ENCODE results near the gene HOXD10. TPM values are rescaled to one million over a fixed set of nuclear protein-coding genes. Genes with fewer than 3 reads are reported as not detected.

The HOXD10 gene
- total and polyA plus RNA-seq, 9 of the 15 experiments (the other 6 are each of a cell fraction or from before 2014, with no cell fraction given): not detected

DNA sequence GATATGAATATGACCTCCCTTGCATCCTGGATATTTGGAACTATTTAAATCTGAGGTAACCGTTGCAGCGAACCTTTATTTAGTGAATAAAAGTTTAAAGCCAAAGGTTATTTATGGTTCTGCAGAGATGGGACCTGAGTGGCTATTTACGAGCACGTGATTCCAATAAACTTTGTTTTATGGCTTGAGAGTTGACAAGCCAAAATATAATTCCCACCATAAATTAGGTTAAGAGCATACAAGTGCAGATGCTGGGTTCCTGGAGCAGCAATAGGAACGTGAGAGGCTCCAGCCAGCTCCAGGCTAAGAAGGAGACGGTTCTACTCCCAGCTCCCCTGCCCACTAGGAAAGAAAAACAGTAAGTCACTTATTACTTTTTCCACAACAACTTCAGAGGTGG lies 29.5 kb downstream of the HOXD10 start:
- no peak for FAIRE-seq

More for the DNA sequence above, 29.5 kb downstream of the HOXD10 start:
- in situ Hi-C loops (cut with MboI) (loop anchor here (25.0 kb wide), 2 partner anchors 666 to 1616 kb away; no protein-coding TSS in a partner anchor), intact Hi-C loops (cut with micrococcal nuclease) (loop anchor here (10.0 kb wide), 2 partner anchors 229 to 1609 kb away; no protein-coding TSS in a partner anchor)
- Histone ChIP-seq H3K4me3 (no peak overlapping the region), H3K4me1 (replicated peaks in 1 of 2; ENCODE audit: control insufficient read depth in 2 of 2, insufficient read depth in 2 of 2, low read length in 2 of 2) (no peaks in the 10 kb centered on the region), H2AFZ (ENCODE audit: low read depth, low read length) (no peak overlapping the region), H3K9me3 (replicated peaks; ENCODE audit: control insufficient read depth, insufficient read depth, low read depth, low read length) (no peaks in the 10 kb centered on the region), H3K4me2 (ENCODE audit: insufficient read depth, low read length) (no peak overlapping the region), H3K27me3 (ENCODE audit: control insufficient read depth in 2 of 2, insufficient read depth in 2 of 2, low read length in 2 of 2) (peaks cover 49 to 53% of the 10 kb centered on the region in 2 experiments), H4K20me1 (replicated peaks; ENCODE audit: control insufficient read depth, insufficient read depth, low read length) (no peaks in the 10 kb centered on the region; the same call in 1 of the 2 replicates), H3K36me3 (ENCODE audit: control insufficient read depth, insufficient read depth, low read length) (no peaks in the 10 kb centered on the region), H3K9ac (ENCODE audit: insufficient read depth in 1 of 2, low read depth in 2 of 2, low read length in 2 of 2) (no peak overlapping the region), H3K27ac (ENCODE audit: extremely low read depth, low read depth, low read length) (no peak overlapping the region), H3K79me2 (ENCODE audit: control insufficient read depth, insufficient read depth, low read length) (no peaks in the 10 kb centered on the region), H3K9me1 (ENCODE audit: control insufficient read depth, insufficient read depth, low read length) (no peaks in the 10 kb centered on the region)
- POLR2A ChIA-PET: interaction anchor here (0.6 kb wide), 1 partner anchor 269 kb away, joined by 3 read pairs; no protein-coding TSS in a partner anchor
- CTCF ChIA-PET (ENCODE audit: low intra/inter-chr PET ratio): no interaction called here
- BruUV-seq (replicated peaks): no TSS peak
- TF ChIP-seq SIRT6 (IDR thresholded peaks at IDR 0.05; ENCODE audit: low read depth, low read length) (no peak), TRIM28 (IDR thresholded peaks at IDR 0.05) (no peak), ZSCAN29 (IDR thresholded peaks at IDR 0.05) (no peak), TCFL5 (CRISPR knock-in tag; conservative IDR thresholded peaks at IDR 0.05) (no peak), DIDO1 (tag; IDR thresholded peaks at IDR 0.05; ENCODE audit: low read depth) (no peak), KDM4B (IDR thresholded peaks at IDR 0.05; ENCODE audit: borderline replicate concordance in 2 of 2, low read depth in 1 of 2) (no peak)
- TF ChIP-seq, protein P1, sequence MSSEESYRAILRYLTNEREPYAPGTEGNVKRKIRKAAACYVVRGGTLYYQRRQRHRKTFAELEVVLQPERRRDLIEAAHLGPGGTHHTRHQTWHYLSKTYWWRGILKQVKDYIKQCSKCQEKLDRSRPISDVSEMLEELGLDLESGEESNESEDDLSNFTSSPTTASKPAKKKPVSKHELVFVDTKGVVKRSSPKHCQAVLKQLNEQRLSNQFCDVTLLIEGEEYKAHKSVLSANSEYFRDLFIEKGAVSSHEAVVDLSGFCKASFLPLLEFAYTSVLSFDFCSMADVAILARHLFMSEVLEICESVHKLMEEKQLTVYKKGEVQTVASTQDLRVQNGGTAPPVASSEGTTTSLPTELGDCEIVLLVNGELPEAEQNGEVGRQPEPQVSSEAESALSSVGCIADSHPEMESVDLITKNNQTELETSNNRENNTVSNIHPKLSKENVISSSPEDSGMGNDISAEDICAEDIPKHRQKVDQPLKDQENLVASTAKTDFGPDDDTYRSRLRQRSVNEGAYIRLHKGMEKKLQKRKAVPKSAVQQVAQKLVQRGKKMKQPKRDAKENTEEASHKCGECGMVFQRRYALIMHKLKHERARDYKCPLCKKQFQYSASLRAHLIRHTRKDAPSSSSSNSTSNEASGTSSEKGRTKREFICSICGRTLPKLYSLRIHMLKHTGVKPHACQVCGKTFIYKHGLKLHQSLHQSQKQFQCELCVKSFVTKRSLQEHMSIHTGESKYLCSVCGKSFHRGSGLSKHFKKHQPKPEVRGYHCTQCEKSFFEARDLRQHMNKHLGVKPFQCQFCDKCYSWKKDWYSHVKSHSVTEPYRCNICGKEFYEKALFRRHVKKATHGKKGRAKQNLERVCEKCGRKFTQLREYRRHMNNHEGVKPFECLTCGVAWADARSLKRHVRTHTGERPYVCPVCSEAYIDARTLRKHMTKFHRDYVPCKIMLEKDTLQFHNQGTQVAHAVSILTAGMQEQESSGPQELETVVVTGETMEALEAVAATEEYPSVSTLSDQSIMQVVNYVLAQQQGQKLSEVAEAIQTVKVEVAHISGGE (CRISPR knock-in tag; IDR thresholded peaks at IDR 0.05): no peak
- ATAC-seq (no peak), DNase-seq (ENCODE audit: extremely low read depth in 1 of 4, low spot score in 3 of 4) (no peak)
- under 1% methylated on average over 6 of the region's 6 CpGs for WGBS (ENCODE audit: insufficient coverage, low coverage, missing lambda C conversion rate)
